Femur (tissue), 1 donor: ENCODE results near the gene ALPK3.

Source experiments
- DNase-seq: peaks from one replicate; pipeline ENCODE4 v3.0.0-alpha.2; 2017

Gene ALPK3

GRCh38 chr15:84816694-84817465, at the start of gene ALPK3:
ALPK3 (plus strand) TSS chr15:84817356; CDS start chr15:84817453, 97 bp downstream.
- peak; percentile 80 for DNase-seq

GRCh38 chr15:84772031-84772430, 45.1 kb upstream of the ALPK3 start:
- no peak for DNase-seq

DNA sequence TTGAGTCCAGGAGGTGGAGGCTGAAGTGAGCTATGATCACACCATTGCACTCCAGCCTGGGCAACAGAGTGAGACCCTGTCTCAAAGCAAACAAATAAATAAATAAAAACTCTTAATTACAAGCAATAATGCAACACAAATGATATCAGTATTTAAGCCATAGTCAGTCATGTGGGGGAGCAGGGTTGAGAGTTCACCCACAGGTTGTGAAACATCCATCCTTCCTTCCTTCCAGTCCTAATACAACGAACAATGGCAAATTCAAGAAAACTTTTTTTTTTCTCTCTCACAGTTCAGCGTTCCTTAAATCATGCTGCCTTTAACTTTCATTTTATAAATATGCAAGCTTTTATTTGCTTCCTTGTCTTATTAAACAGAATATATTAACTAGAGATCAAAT, 44.7 kb upstream of the ALPK3 start:
- DNase-seq: no peak

- no peak for DNase-seq
Observed at GRCh38 chr15:84773716-84774115, 43.4 kb upstream of the ALPK3 start.

DNA sequence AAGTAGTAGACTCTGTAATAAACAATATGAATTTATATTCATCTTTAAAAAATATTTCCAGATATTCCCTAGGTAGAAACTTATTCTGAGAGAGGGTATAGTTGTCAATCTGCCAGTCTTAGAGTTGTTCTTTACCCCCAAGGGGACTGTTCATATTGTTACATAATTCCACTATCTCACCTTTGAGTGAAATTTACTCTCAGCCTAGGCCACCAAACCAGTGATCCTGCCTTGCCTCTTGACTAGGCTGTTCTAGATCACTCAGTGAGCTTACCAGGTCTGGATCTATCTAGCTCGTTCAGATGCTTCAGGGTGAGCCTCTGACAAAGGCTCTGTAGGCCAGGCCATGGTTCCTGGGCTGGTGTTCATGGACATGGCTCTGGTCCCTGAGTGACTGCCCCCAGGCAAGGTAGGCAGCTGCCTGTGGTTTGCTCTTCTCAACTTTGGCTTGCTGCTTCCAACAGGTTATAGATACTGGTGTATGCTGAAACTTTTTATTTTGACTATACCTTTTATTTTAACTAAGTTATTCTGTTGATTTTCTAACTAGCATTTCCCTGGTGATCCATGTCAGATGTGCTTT, 41.2 kb upstream of the ALPK3 start:
- no peak for DNase-seq

DNA sequence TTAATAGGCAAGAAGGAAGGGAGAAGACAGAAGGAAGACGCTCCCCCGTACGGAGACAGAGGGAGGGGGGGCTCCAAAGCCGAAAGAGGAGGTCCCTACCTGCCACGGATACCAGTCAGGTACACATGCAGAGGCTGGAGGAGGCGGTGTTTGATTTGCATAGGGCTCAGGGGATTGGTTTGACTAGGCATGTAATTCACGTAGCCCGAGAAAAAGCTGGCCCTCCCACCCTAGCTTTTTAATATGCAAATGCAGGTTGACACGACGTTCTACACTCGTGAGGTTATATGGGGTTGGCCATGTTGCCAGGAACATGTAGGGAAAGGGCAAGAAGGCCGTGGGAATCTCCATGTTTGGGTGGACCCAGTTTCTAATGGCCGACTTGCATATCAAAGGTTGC, 39.0 kb upstream of the ALPK3 start:
- no peak for DNase-seq

- DNase-seq: no peak
Observed at GRCh38 chr15:84780492-84780891, 36.7 kb upstream of the ALPK3 start.

GRCh38 chr15:84781495-84781894, 35.7 kb upstream of the ALPK3 start:
- DNase-seq: no peak

DNA sequence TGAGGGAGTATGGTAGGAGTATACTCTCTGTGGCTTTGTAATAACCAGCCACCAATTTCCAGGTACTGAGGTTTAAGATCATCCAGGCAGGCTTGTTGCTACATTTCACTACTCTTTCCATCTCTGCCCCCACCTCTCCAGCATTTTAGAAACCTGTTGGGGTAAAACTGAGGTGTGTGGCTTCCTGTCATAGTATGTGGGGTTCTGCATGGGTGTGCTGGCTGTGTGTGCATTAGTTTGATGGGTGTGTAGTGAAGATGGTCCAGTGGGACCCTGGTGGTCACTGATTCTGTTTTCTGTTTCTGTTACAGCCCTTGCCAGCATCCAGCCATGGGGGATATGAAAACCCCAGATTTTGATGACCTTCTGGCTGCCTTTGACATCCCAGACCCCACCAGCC, 34.8 kb upstream of the ALPK3 start:
- DNase-seq: no peak

GRCh38 chr15:84783493-84784251, 33.5 kb upstream of the ALPK3 start:
- no peak for DNase-seq

- DNase-seq: no peak
Observed at GRCh38 chr15:84784262-84784661, 32.9 kb upstream of the ALPK3 start.

DNA sequence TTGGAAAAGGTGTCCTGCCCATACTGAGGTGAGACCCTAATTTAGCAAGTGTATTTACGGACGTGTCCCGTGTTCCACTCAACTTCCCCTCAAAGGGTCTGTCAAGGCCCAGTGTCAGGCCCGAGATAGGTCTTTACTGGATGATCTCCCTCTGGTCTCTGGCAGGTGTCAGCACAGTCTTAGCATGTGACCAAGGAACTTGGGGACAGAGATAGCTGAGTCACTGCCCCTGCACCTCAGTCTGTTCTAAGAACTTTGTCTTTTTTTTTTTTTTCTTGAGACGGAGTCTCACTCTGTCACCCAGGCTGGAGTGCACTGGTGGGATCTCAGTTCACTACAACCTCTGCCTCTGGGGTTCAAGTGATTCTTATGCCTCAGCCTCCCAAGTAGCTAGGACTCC, 32.1 kb upstream of the ALPK3 start:
- no peak for DNase-seq

DNA sequence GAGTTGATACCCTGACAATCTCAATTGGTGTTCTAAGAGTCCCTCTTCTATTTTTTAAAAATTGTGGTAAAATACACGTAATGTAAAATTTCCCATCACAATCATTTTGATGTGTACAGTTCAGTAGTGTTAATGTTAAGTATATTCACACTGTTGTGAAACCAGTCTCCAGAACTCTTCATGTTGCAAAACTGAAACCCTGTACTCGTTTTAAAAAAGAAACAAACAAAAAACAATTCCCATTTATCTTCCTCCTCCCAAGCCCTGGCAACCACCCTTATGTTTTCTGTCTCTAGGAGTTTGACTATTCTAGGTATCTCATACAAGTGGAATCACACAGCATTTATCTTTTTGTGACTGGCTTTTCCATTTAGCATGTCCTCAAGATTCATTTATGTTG, 28.7 kb upstream of the ALPK3 start:
- DNase-seq: no peak

- DNase-seq: no peak
Observed at GRCh38 chr15:84789762-84790161, 27.4 kb upstream of the ALPK3 start.

DNA sequence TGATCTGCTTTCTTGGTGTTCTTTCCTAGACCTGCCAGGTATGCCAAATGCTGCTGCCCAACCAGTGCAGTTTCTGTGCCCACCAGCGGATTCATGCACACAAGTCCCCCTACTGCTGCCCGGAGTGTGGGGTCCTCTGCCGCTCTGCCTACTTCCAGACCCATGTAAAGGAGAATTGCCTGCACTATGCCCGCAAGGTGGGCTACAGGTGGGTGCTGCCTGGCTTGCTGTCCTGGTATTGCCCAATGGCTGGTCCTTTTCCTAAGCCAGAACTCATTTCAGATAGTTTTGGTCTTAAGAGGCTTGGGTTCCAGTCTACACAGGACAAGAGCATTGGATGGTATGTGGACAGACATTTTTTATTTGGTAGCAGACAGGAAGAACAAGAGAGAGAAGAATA, 26.5 kb upstream of the ALPK3 start:
- no peak for DNase-seq

- DNase-seq: no peak
Observed at GRCh38 chr15:84791763-84792162, 25.4 kb upstream of the ALPK3 start.

GRCh38 chr15:84793431-84794161, 23.6 kb upstream of the ALPK3 start:
- DNase-seq: no peak

DNA sequence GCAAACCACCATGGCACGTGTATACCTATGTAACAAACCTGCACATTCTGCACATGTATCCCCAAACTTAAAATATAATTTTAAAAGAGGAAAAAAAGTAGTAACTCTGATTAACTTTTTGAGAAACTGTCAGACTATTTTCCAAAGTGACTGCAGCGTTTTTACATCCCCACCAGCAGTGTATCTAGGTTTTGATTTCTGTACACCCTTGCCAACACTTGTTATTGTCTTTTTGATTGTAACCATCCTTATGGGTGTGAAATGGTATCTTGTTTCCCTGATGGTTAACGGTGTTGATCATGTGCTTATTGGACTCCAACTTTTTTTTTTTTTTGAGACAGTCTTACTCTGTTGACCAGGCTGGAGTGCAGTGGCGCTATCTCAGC, 23.0 kb upstream of the ALPK3 start:
- DNase-seq: no peak

- DNase-seq: no peak
Observed at GRCh38 chr15:84795186-84795585, 22.0 kb upstream of the ALPK3 start.

DNA sequence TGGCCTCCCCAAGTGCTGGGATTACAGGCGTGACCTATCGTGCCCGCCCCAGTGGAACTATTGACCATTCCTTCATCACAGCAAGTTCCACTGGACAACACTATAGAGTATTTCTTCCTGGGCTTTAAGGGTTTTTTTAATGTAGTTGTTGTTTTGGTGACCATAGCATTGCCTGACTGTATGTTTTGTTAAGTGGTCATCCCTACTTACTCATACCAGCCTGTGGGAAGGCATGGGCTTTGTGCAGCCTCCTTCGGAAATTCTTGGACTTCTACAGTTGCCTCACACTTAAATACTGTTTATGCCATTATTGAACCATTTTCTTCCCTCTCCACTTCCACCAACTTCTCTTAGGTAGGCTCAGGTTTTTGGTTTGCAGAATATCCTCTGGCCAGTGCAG, 19.9 kb upstream of the ALPK3 start:
- DNase-seq: no peak

DNA sequence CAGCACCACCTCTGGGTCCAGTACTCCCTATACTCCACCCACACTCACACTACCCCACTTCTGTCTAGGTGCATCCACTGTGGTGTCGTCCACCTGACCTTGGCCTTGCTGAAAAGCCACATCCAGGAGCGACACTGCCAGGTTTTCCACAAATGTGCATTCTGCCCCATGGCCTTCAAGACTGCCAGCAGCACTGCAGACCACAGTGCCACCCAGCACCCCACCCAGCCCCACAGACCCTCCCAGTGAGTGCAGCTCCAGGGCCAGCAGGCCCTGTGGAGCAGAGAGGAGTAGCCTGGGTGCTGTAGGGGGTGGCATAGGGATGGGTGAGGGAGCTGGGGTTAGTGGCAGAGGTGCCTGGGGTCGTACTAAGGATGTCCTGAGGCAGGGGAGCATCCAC, 19.4 kb upstream of the ALPK3 start:
- DNase-seq: no peak

GRCh38 chr15:84798436-84798946, 18.7 kb upstream of the ALPK3 start:
- DNase-seq: no peak

DNA sequence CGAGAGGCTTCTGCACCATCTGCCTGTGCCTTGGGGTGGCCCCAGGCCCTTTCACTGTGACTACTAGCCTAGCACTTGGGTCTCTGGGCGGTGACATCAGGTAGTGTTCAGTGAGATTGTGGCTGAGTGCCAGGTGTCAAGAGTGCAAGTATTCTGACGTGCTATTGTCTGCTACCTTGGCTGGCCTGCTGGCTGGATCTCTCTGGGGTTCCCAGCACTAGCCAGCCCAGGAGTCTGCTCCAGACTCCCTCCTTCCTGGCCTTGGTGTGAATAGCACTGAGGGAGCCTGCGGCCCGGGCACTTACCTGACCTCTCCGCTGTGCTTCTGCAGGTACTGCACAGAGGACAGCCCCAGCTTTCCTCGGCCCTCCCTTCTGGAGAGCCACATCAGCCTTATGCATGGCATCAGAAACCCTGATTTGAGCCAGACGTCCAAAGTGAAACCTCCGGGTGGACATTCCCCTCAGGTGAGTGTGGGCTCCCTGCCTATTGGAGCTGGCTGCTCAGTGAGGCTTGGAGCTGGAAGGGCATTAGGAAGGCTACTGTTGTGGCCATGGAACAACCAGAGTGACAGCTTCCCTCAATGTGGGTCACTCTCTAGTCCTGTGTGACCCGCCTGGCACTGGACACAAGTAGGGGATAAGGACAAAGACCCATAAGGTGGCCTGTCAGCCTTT, 17.5 kb upstream of the ALPK3 start:
- no peak for DNase-seq
